SU-DHL-6 (cell line): ENCODE results near the gene GCM1.

Experiments used
- CTCF ChIP-seq: fragments of 200-600 bp; sonication (generic); IDR thresholded peaks from one replicate; pipeline ENCODE4 v1.5.1; 2017; ENCODE audit warnings: antibody characterized with exemption, mild to moderate bottlenecking, low read length, moderate library complexity; ENCODE audit not compliant: insufficient read depth, poor library complexity, severe bottlenecking
- EZH2phosphoT487 ChIP-seq: fragments of 200-600 bp; sonication (generic), shearing (Covaris generic); conservative IDR thresholded peaks from 2 replicates; pipeline ENCODE4 v1.6.1; 2018; ENCODE audit warnings: mild to moderate bottlenecking, antibody characterized with exemption, low read length, moderate library complexity, mixed read lengths

GRCh38 chr6:53151676-53152075 lies 3.0 kb upstream of the GCM1 start:
- TF ChIP-seq CTCF (peak; percentile 66), EZH2phosphoT487 (no peak)
